GM04504 (cell line): ENCODE measurements around the gene SMTN.
"Not testable (repeated sequence)": the region's sequence is repeated elsewhere in the genome, so short reads cannot be mapped to it uniquely, and the experiment has no call there.

Experiments used
- DNase-seq: peaks from one replicate; pipeline ENCODE4 v3.0.0-alpha.2; 2012; ENCODE audit warnings: low read depth

SMTN gene

DNA sequence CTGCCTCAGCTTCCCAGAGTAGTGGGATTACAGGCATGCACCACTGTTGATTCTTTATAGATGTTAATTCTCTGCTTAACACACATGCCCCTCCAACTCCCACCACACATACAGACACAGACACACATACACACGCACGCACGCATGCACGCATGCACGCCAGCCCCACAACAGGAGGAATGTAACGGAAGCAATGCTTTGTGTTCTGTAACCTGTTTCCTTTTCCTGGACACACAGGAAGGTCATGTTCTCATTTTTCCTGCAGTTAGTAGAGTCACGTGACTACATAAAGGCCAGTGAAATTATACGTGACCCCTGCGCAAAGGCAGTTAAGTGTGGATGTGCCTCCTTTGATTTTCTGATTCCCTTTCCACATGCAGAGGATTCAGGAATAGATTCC, 8.0 kb upstream of the SMTN start:
- not testable (repeated sequence) for DNase-seq

DNA sequence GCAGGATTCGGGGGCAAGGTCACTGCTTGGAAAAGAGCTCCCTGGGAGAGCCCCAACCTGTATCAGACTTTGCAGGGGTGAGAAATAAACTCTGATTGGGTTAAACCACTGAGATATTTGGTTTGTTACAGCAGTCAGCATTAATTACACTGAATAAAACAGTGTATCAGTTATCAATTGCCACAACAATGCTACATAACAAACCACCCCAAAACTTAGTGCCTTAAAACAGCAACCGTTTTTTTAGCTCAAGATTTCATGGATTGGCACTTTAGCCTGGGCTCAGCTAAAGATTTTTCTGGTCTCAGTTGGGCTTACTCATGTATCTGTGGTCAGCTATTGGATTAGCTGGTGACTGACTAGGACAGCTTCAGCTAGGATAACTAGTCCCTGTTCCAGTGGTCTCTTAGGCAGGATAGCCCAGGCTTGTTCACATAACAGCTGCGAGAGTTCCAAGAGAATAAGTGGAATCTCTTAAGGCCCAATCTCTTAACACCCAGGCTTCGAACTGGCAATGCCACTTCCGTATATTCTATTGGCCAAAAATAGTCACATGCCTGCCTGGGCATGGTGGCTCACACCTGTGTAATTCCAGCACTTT, 7.5 kb upstream of the SMTN start:
- DNase-seq: not testable (repeated sequence)

DNA sequence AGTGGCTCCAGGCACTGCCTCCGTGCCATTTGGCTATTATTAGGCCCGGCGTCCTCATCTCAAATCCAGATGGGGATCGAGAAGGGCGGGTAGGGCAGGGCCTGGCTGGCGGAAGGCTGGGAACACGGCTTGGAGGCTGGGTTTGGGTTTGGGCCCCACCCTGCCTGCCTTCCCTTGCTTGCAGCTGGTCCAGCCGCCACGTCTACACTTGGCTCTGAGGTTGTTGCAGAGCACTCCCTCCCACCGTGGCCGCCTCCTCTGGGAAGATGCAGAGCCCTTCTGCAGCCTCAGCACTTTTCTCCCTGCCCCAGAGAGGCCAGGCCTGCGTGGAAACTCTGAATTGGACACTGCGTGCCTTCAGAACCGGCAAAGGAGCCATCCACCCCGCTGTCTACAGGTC, 5.2 kb upstream of the SMTN start:
- DNase-seq: peak; percentile 83

DNA sequence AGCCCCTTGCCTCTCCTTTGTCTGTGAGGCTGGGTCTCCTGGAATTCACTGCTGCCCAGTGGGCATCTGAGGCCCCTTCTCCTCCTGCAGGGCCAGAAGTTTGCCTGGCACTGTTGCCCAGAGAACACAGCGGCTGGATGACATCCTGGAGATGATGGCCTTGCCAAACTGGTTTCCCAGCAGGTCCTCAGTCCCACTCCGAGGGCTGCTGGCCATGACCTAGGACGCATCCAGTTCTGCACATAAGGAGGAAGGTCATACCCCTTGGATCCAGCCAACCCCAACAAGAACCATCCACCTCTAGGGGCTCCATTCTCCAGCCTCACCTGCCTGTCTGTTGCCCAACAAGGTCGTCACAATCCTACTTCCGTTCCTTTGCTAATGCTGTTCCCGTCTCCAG, 3.4 kb upstream of the SMTN start:
- DNase-seq: no peak

DNA sequence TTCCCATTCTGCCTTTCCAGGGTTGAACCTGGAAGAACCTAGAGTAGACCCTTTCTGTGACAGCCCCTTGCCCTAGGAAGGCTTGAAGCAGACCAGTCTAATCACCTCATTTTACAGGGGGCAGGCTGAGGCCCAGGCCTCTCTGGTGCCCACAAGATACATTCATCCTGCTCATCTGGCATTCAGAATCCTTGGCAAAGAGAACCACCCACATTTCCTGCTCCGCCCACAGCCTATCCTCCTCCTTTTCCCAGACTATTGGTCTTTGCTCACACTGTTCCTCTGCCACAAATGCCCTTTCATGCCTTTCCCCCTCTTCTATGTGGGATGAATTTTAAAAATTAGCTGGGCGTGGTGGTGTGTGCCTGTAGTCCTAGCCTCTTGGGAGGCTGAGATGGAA, 2.7 kb upstream of the SMTN start:
- DNase-seq: not testable (repeated sequence)

DNA sequence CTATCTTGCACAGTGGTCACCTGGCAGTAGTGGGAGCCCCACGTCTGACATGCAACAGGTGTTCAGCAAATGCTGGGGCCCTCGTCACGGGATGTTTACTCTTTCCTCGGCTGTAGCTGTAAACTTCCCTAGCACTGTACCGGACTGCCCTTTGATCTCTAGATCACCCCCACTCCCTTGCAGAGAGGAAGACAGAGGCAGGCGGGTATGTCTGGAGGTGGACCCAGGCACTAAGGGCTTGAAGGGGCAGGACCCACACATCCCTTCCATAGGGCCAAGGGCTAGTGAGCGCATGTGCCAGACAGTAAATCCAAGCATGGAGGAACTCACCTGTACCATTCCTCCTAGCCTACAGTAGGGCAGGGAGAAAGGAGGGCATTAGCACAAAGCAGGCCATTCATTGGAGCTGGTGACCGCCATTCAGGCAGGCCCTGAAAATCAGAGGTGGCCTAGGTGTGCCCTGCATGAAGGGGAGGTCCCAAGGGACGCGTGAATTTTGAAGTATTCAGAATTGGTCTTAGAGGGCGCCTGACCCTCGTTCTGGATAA, 1.9 kb upstream of the SMTN start:
- no peak for DNase-seq

DNA sequence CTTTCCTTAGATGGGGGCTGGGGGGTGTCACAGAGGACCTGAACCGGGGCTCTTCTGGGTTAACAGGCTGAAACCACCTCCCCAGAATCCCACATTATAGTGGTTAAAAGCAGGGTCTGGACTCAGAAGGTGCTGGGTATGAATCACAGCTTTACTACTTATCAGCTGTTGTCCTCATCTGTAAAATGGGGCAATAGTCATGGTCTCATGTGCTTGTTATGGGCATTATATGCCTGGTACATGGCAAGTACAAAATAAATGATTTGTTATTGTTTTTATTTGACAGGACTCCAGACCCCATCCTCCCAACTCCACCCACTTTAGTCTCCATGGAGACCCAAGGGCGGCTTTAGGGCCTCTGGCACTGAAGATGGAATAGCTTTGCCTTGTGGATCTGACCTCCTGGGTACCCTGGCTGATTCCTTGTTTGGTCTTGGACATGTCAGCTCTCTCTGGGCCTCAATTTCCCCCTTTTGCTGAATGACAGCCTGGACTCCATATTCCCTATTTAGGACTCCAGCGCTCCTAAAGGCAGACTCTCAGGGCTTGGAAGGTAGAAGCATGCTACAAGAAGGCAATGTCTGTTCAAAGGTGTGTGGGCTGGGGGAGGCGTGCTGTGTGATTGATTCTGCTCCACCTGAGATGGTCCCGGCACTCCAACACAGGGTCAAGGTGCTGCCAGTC, 812 bp upstream of the SMTN start:
- DNase-seq: no peak

DNA sequence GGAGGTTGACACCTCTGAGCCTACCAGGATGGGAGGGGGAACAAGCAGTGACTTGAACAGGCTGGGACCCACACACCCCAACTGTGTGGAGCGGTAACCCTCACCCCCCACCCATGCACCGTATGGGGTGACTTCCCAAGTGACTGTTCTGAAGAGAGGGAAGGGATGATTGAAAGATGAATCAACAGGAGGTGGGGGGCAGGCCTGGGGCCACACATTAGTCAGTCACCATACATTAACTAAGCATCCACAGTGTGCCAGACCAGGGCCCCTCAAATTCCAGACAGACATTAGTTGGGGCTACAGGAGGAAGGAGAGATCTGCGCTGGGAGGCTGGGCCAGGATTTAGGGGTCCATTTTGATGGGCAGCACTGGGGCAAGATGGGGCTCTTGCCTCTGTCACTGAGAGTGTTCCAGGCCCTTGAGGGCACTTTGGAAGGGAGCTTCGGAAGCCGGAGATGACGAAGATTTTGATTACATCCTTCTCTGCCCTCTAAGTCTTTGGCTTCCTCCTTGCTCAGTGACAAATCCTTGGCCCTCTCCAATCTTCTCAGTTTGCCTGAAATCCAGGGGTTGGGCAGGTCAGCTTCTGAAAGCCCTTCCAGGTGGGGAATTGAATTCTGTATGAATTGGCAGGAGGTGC, 966 bp downstream of the SMTN start:
- DNase-seq: no peak

DNA sequence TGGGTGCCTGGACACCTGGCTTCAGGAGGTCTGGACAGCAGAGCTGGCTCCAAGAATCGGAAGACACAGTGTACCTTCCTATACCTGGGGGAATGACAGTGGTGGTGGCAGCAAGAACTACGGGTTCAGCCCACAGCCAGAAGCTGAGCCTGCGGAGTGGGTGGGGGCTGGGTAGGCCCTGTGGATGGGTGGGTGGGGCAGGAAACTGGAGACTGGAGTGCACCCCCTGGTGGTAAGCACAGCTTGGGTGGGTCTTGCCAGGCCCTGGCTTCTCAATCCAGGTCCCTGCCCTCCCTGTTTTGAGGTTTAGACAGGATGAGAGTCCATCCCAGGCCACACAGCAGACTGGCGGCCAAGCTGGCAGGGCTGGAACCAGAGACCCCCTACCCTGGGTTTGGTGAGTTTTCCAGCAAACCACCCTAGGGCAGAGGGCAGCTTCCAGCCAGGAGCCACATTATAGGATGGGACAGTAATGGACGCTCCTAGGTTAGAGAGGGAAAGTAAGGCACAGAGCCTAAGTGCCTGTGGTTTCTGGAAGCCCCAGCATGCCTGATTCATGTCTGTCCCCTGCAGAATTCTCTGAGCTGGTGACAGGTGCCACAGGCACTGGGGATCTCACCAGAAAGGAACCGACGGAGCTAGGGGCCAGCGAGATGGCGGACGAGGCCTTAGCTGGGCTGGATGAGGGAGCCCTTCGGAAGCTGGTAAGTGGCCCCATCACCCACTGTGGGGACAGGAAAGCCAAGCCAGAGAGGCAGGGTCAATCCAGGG, 1.7 kb downstream of the SMTN start:
- peak; percentile 44 for DNase-seq

DNA sequence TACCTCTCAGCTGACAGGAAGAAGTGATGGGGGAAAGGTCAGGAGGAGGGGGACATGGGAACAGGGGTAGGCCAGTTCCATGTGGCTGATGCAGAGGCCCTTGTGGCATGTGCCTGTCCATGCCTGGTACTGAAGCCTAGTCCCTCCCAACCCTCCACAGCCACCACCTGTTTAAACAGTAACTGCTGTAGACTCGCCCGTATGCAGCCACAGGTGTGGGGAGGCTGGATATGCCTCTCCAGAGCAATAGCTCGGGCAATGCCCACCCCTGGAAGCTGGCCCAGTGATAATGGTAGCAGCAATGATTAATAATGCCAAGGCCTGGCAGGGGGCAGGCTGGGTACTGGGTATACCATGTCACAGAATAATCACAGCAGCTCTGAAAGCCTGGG, 2.3 kb downstream of the SMTN start:
- DNase-seq: no peak

DNA sequence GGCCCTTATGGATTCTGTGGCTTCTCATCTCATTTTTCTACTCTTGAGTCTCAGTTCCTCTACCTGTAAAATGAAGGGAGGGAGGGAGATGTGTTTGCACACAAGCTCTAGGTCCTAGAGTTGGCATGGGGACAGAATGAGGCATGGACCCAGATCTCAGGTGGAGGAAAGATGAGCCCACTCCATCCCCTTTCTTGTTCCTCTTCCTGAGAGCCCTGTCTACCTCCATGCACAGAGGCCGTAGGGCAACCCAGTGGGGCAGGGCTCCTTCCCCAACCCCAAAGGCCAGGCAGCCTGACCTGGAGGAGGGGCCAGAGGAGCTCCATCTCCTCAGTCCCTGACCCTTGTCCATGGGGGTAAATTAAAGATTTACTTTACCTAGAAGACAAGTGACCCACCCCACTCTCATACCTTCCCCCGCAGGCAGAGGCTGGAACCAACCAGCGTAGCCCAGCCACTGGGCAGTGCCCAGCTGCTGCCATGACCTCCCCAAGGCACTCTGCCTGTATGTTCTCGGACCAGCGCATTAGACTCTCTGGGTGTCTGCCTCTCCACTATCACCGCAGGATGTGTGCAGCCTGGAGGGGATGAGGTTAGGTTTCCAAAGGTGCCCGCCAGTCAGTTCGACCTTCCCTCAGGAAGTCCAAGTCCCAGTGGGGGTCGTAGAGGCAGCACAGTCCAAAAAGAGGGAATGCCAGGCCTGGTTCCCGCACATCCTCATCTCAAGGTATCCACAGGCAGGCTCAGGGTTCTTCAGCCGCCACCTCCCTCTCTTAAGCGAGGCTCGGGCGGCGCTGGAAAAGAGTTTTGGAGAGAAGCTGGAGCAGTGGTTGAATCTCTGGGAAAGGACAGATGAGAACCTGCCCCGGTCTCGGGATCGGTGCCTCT, 3.0 kb downstream of the SMTN start:
- DNase-seq: no peak

DNA sequence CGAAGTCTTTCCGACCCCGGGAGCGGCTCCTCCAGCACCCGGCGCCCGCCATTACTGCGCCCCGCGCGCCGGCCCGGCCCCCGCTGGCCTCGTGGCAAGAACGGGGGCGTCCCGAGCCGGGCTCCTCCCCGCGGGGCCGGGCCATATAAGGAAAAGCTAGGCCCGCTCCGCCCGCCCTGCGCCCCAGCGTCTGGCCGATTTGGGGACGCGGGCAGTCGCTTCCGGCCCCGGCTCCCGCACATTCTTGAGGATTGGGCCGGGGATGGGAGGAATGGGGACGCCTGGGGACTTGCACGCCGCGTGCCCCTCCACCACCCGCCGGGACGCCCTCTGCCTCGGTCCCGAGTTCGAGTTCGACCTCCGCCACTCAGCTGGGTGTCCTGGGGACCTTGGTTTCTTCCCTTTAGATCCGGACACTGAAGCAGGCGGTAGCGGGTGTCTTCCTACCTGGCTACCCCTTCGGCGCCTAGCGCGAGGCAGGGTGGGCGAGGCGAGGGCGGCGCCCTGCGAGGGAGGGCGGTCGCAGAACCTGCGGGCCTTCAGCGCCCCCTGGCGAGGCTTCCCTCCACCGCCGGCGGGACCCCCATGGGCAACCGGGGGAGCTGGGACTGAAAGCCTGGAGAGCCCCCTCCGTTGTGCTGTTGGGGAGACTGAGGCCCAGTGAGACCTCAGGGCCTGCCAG, 3.8 kb downstream of the SMTN start:
- peak; percentile 52 for DNase-seq

DNA sequence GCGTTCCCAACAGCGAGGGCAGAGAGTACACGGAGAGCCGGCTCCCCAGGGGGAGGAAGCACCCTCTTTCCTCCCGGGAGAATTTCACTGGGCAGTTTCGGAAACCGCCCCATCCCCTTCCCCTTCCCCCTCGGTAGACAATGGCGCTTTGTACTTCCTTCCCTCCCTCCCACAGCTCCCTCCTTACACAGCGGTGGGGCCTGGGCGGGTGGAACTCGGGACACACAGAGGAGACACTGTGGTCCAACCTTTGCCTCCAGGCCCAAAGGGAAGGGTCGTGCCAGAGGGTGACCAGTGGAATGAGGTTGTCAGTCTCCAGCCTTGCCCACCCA, 4.3 kb downstream of the SMTN start:
- DNase-seq: no peak

DNA sequence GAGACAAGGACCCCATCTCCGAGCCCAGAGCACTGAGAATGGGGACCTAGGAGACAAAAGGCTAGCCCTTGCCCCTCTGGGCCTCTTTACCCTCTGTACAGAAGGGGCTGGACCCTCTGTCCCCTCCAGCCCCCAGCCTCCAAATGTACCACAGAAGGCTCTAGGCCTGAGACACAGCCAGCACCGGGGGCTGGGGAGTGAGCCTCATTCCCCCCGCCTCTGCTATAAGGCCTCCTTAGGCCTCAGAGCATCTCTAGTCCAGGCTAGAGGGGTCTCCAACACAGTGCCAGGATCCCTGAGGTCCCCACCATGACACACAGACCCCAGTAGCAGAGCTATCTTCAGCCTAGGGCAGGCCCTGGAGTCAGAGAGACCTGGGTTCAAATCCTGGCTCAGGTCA, 4.8 kb downstream of the SMTN start:
- DNase-seq: no peak

DNA sequence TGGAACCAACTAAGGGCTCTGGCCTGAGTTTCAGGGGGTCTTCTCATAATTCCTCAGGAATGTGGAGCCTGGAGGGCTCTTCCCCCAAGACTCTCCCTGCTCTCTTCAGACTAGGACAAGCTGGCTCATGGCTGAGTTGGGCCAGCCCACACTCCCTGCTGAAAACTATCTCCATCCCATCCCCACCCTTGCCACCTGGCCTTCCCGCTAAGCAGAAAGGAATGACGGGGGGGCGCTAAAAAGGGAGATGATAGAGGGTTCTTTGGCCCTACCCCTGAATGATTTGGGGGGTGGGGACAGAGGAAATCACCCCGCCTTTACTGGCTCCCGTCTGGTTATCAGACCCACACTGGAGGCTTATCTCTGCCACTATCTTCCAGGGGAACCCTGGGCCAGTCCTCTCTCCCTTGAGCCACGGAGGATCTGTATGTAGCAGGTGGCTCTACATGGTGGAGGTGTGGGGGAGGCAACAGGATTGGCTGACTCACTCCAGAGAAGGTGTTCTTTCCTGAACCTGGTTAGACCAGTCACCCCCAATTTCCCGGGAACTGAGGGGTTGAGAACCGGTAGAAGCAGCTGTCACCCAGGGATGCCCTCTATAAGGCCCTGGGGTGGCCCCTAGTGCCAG, 5.7 kb downstream of the SMTN start:
- DNase-seq: no peak

DNA sequence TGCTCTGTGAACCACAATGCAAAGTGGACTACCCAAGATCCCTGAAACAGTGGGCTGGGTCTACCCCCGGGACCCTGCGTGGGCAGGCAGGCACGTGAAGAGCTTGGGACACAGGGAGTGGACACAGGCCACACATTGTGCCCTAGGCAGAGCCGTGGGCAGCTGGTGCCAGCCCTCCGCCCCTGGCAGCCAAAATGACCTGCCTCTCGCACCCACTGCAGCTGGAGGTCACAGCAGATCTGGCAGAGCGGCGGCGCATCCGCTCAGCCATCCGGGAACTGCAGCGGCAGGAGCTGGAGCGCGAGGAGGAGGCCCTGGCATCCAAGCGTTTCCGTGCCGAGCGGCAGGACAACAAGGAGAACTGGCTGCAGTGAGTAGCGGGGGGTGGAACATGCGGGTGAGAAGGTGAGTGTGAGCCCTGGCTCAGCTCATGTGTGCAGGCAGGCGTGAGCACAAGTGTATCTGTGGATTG, 6.7 kb downstream of the SMTN start:
- no peak for DNase-seq

DNA sequence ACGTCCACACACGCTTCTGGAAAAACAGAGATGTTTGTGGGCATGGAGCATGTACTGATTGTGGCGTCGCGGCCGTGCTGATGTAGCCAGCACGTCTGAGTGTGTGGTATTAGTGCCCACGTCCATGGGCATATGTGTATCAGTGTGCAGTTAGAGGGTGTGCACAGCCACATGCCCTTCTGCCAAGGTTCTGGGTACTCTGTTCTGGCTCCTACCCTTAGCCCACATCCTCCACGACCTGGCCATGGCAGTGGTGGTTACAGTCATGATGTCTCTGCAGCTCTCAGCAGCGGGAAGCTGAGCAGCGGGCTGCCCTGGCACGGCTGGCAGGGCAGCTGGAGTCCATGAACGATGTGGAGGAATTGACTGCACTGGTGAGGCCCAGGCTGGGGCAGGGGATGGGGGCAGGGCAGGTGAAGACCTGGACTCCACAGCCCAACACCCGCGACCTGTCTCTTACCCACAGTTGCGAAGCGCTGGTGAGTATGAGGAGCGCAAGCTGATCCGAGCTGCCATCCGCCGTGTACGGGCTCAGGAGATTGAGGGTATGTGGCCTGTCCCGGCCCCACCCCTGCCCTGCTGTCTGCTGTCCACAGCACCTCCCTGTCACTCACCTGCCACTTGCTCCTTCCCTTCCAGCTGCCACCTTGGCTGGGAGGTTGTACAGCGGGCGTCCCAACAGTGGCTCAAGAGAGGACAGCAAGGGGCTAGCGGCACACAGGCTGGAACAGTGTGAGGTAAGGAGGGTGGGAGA, 7.3 kb downstream of the SMTN start:
- no peak for DNase-seq

DNA sequence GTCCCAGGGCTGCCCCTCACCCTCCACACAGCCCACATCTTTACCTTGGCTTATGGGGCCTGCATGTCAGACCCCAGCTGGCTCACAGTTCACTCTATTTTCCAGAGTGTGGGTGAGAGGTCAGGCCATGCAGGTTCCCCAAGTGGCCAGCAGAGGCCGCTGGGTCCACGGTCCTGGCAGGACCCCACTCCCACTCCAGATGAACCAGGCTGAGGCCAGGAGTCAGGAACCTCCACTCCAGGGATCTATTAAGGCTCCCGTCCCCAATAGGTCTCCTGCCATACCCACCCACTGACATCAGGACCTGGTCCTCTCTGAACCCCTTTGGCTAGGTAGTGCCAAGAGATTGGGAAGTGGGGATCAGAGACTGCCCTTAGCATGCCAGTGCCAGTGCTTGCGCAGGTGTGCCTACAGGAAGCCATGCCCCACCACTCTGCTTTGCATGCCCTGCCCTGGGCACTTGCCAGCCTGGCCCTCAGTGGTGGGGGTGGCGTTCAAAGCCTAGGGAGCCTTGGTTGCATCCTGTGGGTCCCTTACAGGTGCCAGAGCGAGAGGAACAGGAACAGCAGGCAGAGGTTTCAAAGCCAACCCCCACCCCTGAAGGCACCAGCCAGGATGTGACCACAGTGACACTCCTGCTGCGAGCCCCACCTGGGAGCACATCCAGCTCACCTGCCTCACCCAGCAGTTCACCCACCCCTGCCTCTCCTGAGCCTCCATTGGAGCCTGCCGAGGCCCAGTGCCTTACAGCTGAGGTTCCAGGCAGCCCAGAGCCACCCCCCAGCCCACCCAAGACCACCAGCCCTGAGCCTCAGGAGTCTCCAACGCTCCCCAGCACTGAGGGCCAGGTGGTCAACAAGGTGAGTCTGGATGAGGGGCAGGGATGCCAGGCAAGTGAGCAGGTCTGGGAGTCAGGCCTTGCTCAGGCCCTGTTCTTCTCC, 8.3 kb downstream of the SMTN start:
- no peak for DNase-seq
